HG03520 (cell line): Measurements from ENCODE around the gene DPP9.
"Not testable (repeated sequence)": the region's sequence is repeated elsewhere in the genome, so short reads cannot be mapped to it uniquely, and the experiment has no call there.

ENCODE experiments used
- ATAC-seq: cut with Tn5 transposase; IDR thresholded peaks from one replicate; pipeline ENCODE4 v1.9.1; 2021; ENCODE audit warnings: mild to moderate bottlenecking, moderate library complexity; ENCODE audit not compliant: unreplicated experiment

The DPP9 gene

GRCh38 chr19:4742723-4743646 is 19.3 kb upstream of the DPP9 start:
- ATAC-seq: no peak

- ATAC-seq: no peak
These were observed 16.4 kb upstream of the DPP9 start for GRCh38 chr19:4740092-4740491.

- ATAC-seq: no peak
These were observed 15.1 kb upstream of the DPP9 start for GRCh38 chr19:4738734-4739133.

GRCh38 chr19:4737955-4738600 is 14.4 kb upstream of the DPP9 start:
- no peak for ATAC-seq

- no peak for ATAC-seq
These were observed 10.2 kb upstream of the DPP9 start for GRCh38 chr19:4733755-4734345.

- ATAC-seq: no peak
These were observed 9.1 kb upstream of the DPP9 start for GRCh38 chr19:4732680-4733114.

- no peak for ATAC-seq
These were observed 7.1 kb upstream of the DPP9 start for GRCh38 chr19:4730740-4731171.

- ATAC-seq: no peak
These were observed 5.2 kb upstream of the DPP9 start for GRCh38 chr19:4728871-4729270.

GRCh38 chr19:4722671-4723594 is 709 bp downstream of the DPP9 start:
- ATAC-seq: no peak

- ATAC-seq: no peak
These were observed 2.4 kb downstream of the DPP9 start for GRCh38 chr19:4721196-4721595.

GRCh38 chr19:4720037-4720700 is 3.5 kb downstream of the DPP9 start:
- ATAC-seq: no peak

GRCh38 chr19:4719499-4719866 is 4.2 kb downstream of the DPP9 start:
- no peak for ATAC-seq

- ATAC-seq: no peak
These were observed 5.5 kb downstream of the DPP9 start for GRCh38 chr19:4717966-4718701.

- ATAC-seq: no peak
These were observed 6.3 kb downstream of the DPP9 start for GRCh38 chr19:4717191-4717965.

GRCh38 chr19:4715529-4716221 is 8.0 kb downstream of the DPP9 start:
- no peak for ATAC-seq

- ATAC-seq: not testable (repeated sequence)
These were observed 8.5 kb downstream of the DPP9 start for GRCh38 chr19:4715178-4715528.

- ATAC-seq: no peak
These were observed 9.6 kb downstream of the DPP9 start for GRCh38 chr19:4714016-4714415.

- ATAC-seq: no peak
These were observed 10.2 kb downstream of the DPP9 start for GRCh38 chr19:4713384-4713951.
